22Rv1 (cell line): ENCODE measurements around the gene PCNP.
"Not testable (repeated sequence)": the region's sequence is repeated elsewhere in the genome, so short reads cannot be mapped to it uniquely, and the experiment has no call there.

Experiments
- H3K27ac ChIP-seq: fragments of 450-650 bp; 2 replicates; pipeline ENCODE4 v1.5.1; 2017
- CTCF ChIP-seq: fragments of 450-650 bp; IDR thresholded peaks from 2 replicates; pipeline ENCODE4 v1.5.1; 2017; ENCODE audit warnings: mild to moderate bottlenecking
- ZFX ChIP-seq: fragments of 450-650 bp; IDR thresholded peaks from 2 replicates; pipeline ENCODE4 v1.6.1; 2017; ENCODE audit warnings: antibody characterized with exemption, borderline replicate concordance

The PCNP gene

GRCh38 chr3:101629219-101629618 lies 55.2 kb downstream of the PCNP start:
- TF ChIP-seq CTCF (no peak), ZFX (no peak)
- H3K27ac ChIP-seq, result no peak overlapping the region

GRCh38 chr3:101631098-101631796 lies 57.3 kb downstream of the PCNP start:
- TF ChIP-seq ZFX, result no peak
- no peak for TF ChIP-seq CTCF
- H3K27ac ChIP-seq, result no peak overlapping the region

DNA sequence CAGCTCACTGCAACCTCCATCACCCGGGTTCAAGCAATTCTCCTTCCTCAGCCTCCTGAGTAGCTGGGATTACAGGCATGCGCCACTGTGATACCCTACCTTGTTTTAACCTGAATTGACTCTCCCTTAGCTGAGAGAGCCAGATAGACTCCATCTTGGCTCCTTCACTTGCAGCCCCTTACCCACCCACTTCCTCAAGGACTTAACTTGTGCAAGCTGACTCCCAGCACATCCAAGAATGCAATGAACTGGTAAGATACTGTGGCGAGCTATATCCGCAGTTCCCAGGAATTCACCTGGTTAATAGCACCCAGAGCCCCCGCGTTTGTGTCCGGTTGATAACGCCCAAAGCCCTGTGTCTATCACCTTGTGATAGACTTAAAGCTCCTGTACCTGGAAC lies 58.0 kb downstream of the PCNP start:
- H3K27ac ChIP-seq, result not testable (repeated sequence)

DNA sequence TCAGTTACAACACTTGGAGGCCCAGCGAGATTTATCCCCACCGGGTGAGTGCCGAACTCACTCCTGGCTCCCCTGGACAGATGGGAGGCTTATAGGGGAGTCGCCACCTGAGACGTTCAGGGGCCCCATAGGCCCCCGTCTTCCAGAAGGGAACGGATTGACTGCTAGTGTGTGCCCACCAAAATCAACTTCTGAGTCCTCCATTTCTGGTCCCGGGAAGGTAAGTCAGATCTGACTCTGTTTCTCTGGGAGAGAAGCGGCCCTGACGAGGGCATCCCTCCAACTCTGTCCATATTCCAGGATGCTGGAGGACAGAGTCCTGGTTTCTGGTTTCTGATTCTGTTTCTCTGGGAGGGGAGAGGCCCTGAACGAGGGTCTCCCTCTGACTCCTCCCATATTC lies 58.6 kb downstream of the PCNP start:
- no peak overlapping the region for H3K27ac ChIP-seq
- TF ChIP-seq ZFX, result no peak
- no peak for TF ChIP-seq CTCF

GRCh38 chr3:101633186-101633585 lies 59.2 kb downstream of the PCNP start:
- H3K27ac ChIP-seq, result no peak overlapping the region
- no peak for TF ChIP-seq CTCF
- TF ChIP-seq ZFX, result no peak

- TF ChIP-seq CTCF (no peak), ZFX (no peak)
- H3K27ac ChIP-seq, result no peak overlapping the region
These were observed 60.7 kb downstream of the PCNP start for GRCh38 chr3:101634591-101635196.

- TF ChIP-seq CTCF, result no peak
- TF ChIP-seq ZFX, result no peak
- H3K27ac ChIP-seq, result no peak overlapping the region
These were observed 61.4 kb downstream of the PCNP start for GRCh38 chr3:101635345-101635744.
